Mesenchymal stem cell (in vitro differentiated cells and primary cell): ENCODE measurements around the gene NXPH2.

Experiments used
- DNase-seq: peaks from one replicate; pipeline ENCODE4 v3.0.0-alpha.2; 2013
- H2AFZ ChIP-seq: one replicate; pipeline ENCODE4 v1.6.1; 2013; ENCODE audit warnings: low read depth, mild to moderate bottlenecking, control low read depth, inconsistent platforms, low read length, moderate library complexity
- H2AK5ac ChIP-seq: 2 replicates; pipeline ENCODE4 v1.6.1; 2013; ENCODE audit warnings: low read length, moderate library complexity, mild to moderate bottlenecking, inconsistent platforms; ENCODE audit not compliant: severe bottlenecking
- H2BK120ac ChIP-seq: one replicate; pipeline ENCODE4 v1.6.1; 2013; ENCODE audit warnings: low read depth, mild to moderate bottlenecking, inconsistent platforms, low read length, moderate library complexity
- H2BK12ac ChIP-seq, 2 experiments: one replicate each; pipeline ENCODE4 v1.6.1; 2013; ENCODE audit warnings: inconsistent platforms in 2 of 2, low read length in 2 of 2, mild to moderate bottlenecking in 2 of 2, moderate library complexity in 2 of 2, control low read depth in 1 of 2
- H2BK15ac ChIP-seq: one replicate; pipeline ENCODE4 v1.6.1; 2013; ENCODE audit warnings: mild to moderate bottlenecking, low read depth, inconsistent platforms; ENCODE audit not compliant: poor library complexity, severe bottlenecking
- H2BK5ac ChIP-seq: 2 replicates; pipeline ENCODE4 v1.6.1; 2013; ENCODE audit warnings: low read depth, mild to moderate bottlenecking, low read length, control low read depth, inconsistent platforms; ENCODE audit not compliant: poor library complexity, severe bottlenecking
- H3K14ac ChIP-seq, 2 experiments: one replicate each; pipeline ENCODE4 v1.6.1; 2013; ENCODE audit warnings: inconsistent platforms in 2 of 2, low read length in 2 of 2, control low read depth in 1 of 2, mild to moderate bottlenecking in 1 of 2, moderate library complexity in 1 of 2
- H3K18ac ChIP-seq, 2 experiments: one replicate each; pipeline ENCODE4 v1.6.1; 2013; ENCODE audit warnings: inconsistent platforms in 2 of 2, low read length in 2 of 2, control low read depth in 1 of 2, low read depth in 1 of 2, mild to moderate bottlenecking in 1 of 2
- H3K23ac ChIP-seq, 2 experiments: one replicate each; pipeline ENCODE4 v1.6.1; 2013; ENCODE audit warnings: inconsistent platforms in 2 of 2, low read length in 2 of 2, mild to moderate bottlenecking in 2 of 2, moderate library complexity in 2 of 2, control low read depth in 1 of 2
- H3K27ac ChIP-seq: 2 replicates; pipeline ENCODE4 v1.5.1; 2013; ENCODE audit warnings: mild to moderate bottlenecking, moderate library complexity, low read length, control low read depth, inconsistent platforms; ENCODE audit not compliant: poor library complexity, severe bottlenecking
- H3K27me3 ChIP-seq, 2 experiments: 2 replicates each; pipeline versions ENCODE4 v1.6.1 to v1.7.0; 2013; ENCODE audit warnings: low read length in 2 of 2, mild to moderate bottlenecking in 2 of 2, moderate library complexity in 2 of 2, control low read depth in 1 of 2, inconsistent platforms in 1 of 2; ENCODE audit not compliant: control insufficient read depth in 1 of 2, insufficient read depth in 1 of 2
- H3K36me3 ChIP-seq, 2 experiments: 2 replicates each; pipeline versions ENCODE4 v1.6.1 to v1.7.0; 2013; ENCODE audit warnings: low read length in 2 of 2, control low read depth in 1 of 2, inconsistent platforms in 1 of 2, low read depth in 1 of 2, mild to moderate bottlenecking in 1 of 2; ENCODE audit not compliant: insufficient read depth in 2 of 2, control insufficient read depth in 1 of 2
- H3K4ac ChIP-seq, 2 experiments: one replicate each; pipeline ENCODE4 v1.6.1; 2013; ENCODE audit warnings: inconsistent platforms in 2 of 2, low read length in 2 of 2, mild to moderate bottlenecking in 2 of 2, moderate library complexity in 2 of 2, control low read depth in 1 of 2, low read depth in 1 of 2
- H3K4me1 ChIP-seq: 2 replicates; pipeline ENCODE4 v1.6.1; 2013; ENCODE audit warnings: low read depth, low read length, control low read depth; ENCODE audit not compliant: control insufficient read depth, insufficient read depth
- H3K4me2 ChIP-seq: 2 replicates; pipeline ENCODE4 v1.6.1; 2013; ENCODE audit warnings: low read length, mild to moderate bottlenecking, inconsistent platforms; ENCODE audit not compliant: poor library complexity, severe bottlenecking
- H3K4me3 ChIP-seq, 2 experiments: 2 replicates each; pipeline versions ENCODE4 v1.5.1 to v1.7.0; 2013; ENCODE audit warnings: low read length in 2 of 2, mild to moderate bottlenecking in 2 of 2, control low read depth in 1 of 2, low read depth in 1 of 2; ENCODE audit not compliant: insufficient read depth in 1 of 2
- H3K79me1 ChIP-seq: replicated peaks from 2 replicates; pipeline ENCODE4 v1.6.1; 2013; ENCODE audit warnings: mild to moderate bottlenecking, control low read depth, low read length, inconsistent platforms; ENCODE audit not compliant: poor library complexity, severe bottlenecking
- H3K9ac ChIP-seq: 2 replicates; pipeline ENCODE4 v1.7.0; 2013; ENCODE audit warnings: mild to moderate bottlenecking, low read length, moderate library complexity
- H3K9me3 ChIP-seq: 2 replicates; pipeline ENCODE4 v1.7.0; 2013; ENCODE audit warnings: mild to moderate bottlenecking, low read length; ENCODE audit not compliant: control insufficient read depth
- H4K8ac ChIP-seq: one replicate; pipeline ENCODE4 v1.6.1; 2013; ENCODE audit warnings: inconsistent platforms, mild to moderate bottlenecking, low read length, moderate library complexity
- H4K91ac ChIP-seq: one replicate; pipeline ENCODE4 v1.6.1; 2013; ENCODE audit warnings: mild to moderate bottlenecking, low read length, inconsistent platforms
- WGBS: methylation state at CpG from one replicate; pipeline ENCODE4 v1.1.7; 2013; ENCODE audit warnings: mixed read lengths; 5-methylcytosine and 5-hydroxymethylcytosine counted together

Gene NXPH2

DNA sequence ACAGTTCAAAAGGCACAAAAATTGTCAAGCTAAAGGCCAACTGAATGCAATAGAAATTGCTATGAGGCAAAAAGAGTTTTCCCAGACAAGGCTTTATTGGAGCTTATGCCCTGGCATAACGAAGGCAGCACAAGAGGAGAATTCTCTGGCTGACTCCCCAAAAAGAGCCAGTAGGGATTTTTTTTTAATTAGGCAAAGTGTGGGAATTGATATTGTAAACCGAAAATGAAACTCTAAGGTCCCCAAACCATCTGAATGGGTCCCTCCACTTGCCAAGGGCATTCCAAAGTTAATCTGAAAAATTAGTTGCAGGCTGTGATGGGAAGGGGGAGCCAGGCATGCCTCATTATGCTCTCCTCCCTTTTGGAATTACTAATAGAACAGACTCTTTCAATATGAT is 159.8 kb downstream of the NXPH2 start:
- no peak overlapping the region for H2BK15ac ChIP-seq
- H3K4me3 ChIP-seq = no peak overlapping the region
- H3K79me1 ChIP-seq = no peaks in the 10 kb centered on the region
- no peak overlapping the region for H2BK5ac ChIP-seq
- no peak overlapping the region for H3K4ac ChIP-seq
- H4K8ac ChIP-seq = no peak overlapping the region
- no peak overlapping the region for H3K14ac ChIP-seq
- no peaks in the 10 kb centered on the region for H3K9me3 ChIP-seq
- no peak overlapping the region for H4K91ac ChIP-seq
- no peak for DNase-seq
- no peak overlapping the region for H3K9ac ChIP-seq
- H2AK5ac ChIP-seq = no peak overlapping the region
- no peak overlapping the region for H2BK12ac ChIP-seq
- 78% methylated on average over 1 of the region's 2 CpGs for WGBS
- no peak overlapping the region for H3K27ac ChIP-seq
- H3K27me3 ChIP-seq = no peaks in the 10 kb centered on the region
- no peak overlapping the region for H3K4me2 ChIP-seq
- no peak overlapping the region for H3K18ac ChIP-seq
- H2BK120ac ChIP-seq = no peak overlapping the region
- H2AFZ ChIP-seq = no peak overlapping the region
- no peak overlapping the region for H3K23ac ChIP-seq
- peaks cover 3% of the 10 kb centered on the region for H3K4me1 ChIP-seq
- H3K36me3 ChIP-seq = no peaks in the 10 kb centered on the region
